ENCODE data around the gene NOS1AP.
A peak's percentile ranks its signal among the peaks of the same experiment; 100 is the strongest.

GRCh38 chr1:162040657-162041056, 28.8 kb upstream of the NOS1AP start:
- TF ChIP-seq, protein P1, sequence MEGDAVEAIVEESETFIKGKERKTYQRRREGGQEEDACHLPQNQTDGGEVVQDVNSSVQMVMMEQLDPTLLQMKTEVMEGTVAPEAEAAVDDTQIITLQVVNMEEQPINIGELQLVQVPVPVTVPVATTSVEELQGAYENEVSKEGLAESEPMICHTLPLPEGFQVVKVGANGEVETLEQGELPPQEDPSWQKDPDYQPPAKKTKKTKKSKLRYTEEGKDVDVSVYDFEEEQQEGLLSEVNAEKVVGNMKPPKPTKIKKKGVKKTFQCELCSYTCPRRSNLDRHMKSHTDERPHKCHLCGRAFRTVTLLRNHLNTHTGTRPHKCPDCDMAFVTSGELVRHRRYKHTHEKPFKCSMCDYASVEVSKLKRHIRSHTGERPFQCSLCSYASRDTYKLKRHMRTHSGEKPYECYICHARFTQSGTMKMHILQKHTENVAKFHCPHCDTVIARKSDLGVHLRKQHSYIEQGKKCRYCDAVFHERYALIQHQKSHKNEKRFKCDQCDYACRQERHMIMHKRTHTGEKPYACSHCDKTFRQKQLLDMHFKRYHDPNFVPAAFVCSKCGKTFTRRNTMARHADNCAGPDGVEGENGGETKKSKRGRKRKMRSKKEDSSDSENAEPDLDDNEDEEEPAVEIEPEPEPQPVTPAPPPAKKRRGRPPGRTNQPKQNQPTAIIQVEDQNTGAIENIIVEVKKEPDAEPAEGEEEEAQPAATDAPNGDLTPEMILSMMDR (IDR thresholded peaks at IDR 0.05), result peak in 1 of 5 experiments; percentile 21
- no peak for TF ChIP-seq POLR2A (IDR thresholded peaks at IDR 0.05)
- TF ChIP-seq EP300 (IDR thresholded peaks at IDR 0.05; ENCODE audit: low read depth), result no peak
- TF ChIP-seq POLR2AphosphoS5 (IDR thresholded peaks at IDR 0.05), result no peak

All from transverse colon (tissue), 4 donors.